HG03039 (cell line): ENCODE results near the gene RNF20.
"Not testable (repeated sequence)": the region's sequence is repeated elsewhere in the genome, so short reads cannot be mapped to it uniquely, and the experiment has no call there.

Experiments used
- ATAC-seq: cut with Tn5 transposase; IDR thresholded peaks from one replicate; pipeline ENCODE4 v1.9.1; 2021; ENCODE audit warnings: mild to moderate bottlenecking, moderate library complexity; ENCODE audit not compliant: unreplicated experiment

The RNF20 gene

GRCh38 chr9:101587332-101588043 lies 53.8 kb downstream of the RNF20 start:
- no peak for ATAC-seq

DNA sequence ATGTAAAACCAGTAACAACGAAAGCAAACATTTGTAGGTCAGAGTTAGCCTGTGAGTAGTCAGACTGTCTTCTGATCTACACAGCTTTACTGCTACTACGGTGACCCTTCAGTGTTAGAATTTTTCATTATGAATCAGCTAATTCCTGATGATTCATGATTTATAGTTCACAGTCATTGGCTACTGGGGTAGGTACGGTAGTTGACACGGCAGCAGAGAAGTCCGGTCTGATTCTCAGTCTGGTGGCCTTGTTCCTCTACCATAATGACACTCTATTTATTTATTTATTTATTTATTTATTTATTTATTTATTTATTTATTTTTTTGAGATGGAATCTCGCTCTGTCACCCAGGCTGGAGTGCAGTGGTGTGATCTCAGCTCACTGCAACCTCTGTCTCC lies 56.4 kb downstream of the RNF20 start:
- ATAC-seq, result not testable (repeated sequence)

GRCh38 chr9:101590901-101591300 lies 57.2 kb downstream of the RNF20 start:
- ATAC-seq, result no peak

DNA sequence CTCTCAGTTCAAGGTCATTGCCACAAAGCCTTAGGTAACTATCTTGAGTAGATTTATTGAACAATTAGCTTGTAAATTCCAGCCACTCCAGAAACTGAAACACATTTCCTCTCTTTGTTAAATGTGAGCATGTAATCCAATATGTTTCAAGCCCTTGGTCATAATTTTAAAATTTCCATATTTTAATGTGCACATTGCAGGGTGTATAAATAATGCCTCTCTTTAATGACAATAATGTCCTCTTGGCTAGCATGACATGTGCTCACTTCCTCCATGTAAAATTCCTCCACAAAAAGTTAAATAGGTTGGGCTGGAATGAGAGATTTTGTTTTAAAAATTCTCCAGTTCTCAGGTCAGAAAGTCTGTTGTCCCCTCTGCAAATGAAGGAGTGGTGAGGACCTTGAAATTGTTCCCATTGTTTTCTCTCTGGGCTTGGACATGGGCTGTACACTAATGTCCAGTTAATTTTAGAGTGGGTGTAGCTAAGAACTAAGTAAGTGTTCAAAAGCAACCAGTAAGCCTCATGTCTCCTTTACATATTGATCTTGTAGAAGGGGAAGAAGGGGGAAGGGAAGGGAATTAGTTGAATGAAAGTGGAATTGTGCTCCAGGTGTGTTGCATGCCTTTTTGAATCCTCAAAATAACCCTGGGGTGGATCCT lies 58.3 kb downstream of the RNF20 start:
- no peak for ATAC-seq

GRCh38 chr9:101592788-101593187 lies 59.1 kb downstream of the RNF20 start:
- no peak for ATAC-seq

GRCh38 chr9:101593345-101593744 lies 59.7 kb downstream of the RNF20 start:
- ATAC-seq, result no peak

GRCh38 chr9:101594796-101595195 lies 61.1 kb downstream of the RNF20 start, which contains the start of gene PPP3R2:
Gene PPP3R2 (minus strand): TSS chr9:101594969. CDS start chr9:101594921, 48 bp downstream.
- no peak for ATAC-seq

DNA sequence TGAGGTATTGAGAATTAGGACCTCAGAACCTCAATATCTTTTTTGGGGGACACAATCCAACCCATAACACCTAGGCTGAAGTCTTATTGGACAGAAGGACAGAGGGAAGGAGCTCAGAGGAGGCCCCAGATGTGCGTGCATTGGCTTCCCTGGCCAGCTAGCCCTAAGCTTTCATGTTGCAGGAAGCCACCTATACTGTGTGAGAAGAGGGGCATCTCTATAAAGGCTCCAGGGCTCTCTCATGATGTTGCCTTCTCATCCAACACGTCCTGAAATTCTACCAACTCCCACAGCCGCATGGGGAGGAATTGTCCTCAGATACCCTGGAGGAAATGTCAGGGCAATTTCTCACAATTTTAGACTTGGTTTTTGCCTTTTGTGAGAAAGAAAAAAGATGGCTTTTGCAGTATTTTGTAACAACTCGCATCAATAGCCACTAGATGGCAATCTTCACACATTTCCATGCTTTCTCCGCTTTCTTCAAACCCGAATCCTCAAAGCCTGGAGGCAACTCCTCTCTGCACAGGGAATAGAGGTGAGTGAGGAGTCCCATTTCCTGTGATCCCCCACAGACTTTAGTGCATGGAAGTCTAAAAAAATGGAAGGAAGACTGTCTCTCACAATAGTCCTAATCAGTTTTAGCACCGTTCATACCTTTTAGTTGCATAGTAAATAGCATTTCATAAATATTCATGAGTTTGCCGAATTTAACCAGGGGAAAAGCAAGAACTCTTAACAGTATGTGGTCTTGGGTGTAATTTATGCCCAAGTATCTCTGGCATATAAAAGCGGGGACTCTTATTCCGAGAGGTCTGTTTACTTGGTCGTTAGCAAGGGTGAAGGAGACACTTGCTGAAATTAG lies 68.5 kb downstream of the RNF20 start:
- ATAC-seq, result peak; percentile 45

- ATAC-seq, result no peak
Observed at GRCh38 chr9:101604296-101604695, 70.6 kb downstream of the RNF20 start.

DNA sequence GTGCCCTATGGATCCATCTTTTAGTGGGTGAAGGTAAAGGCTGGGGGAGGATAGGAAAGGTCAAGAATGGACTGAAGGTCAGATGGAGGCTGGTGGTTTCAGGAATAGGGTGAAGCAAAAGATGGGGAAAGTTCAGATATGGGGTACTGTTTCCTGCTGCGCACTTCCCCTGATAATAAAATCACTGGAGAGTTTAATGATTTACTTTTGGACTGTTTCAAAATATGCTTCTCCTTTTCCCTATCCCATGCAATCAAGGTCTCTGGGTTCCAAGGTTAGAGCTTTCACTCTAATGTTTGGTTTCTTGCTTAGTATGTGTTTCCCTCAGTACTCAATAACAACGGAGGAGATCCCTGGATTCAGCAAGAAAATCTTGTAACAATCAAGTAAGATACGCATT lies 71.9 kb downstream of the RNF20 start:
- ATAC-seq, result no peak
